Skin of body (tissue), 2 donors: Measurements from ENCODE around the gene SLC6A3. TPM values are rescaled to one million over a fixed set of nuclear protein-coding genes. Genes with fewer than 3 reads are reported as not detected.

Source experiments
- DNase-seq: peaks from one replicate; lab custom pipeline; 2025; lab: John Stamatoyannopoulos, UW
- total RNA-seq: library from RNA; depleted of rRNA; stranded (reverse); fragments of >200 nt; gene quantifications from one replicate; pipeline ENCODE4 v1.2.3, GENCODE V29; 2014

The SLC6A3 gene
- total RNA-seq, 1 donor from 2014 or later: not detected

GRCh38 chr5:1442222-1443145, 2.8 kb downstream of the SLC6A3 start:
- DNase-seq: no peak

- no peak for DNase-seq
Measured at GRCh38 chr5:1441166-1441865, 3.9 kb downstream of the SLC6A3 start.

- DNase-seq: no peak
Measured at GRCh38 chr5:1440098-1440493, 5.1 kb downstream of the SLC6A3 start.

- no peak for DNase-seq
Measured at GRCh38 chr5:1439388-1440097, 5.7 kb downstream of the SLC6A3 start.

- no peak for DNase-seq
Measured at GRCh38 chr5:1438871-1439270, 6.4 kb downstream of the SLC6A3 start.

GRCh38 chr5:1437876-1438559, 7.2 kb downstream of the SLC6A3 start:
- no peak for DNase-seq

- DNase-seq: no peak
Measured at GRCh38 chr5:1437226-1437829, 7.9 kb downstream of the SLC6A3 start.

- no peak for DNase-seq
Measured at GRCh38 chr5:1436681-1437080, 8.6 kb downstream of the SLC6A3 start.

- DNase-seq: no peak
Measured at GRCh38 chr5:1436036-1436435, 9.2 kb downstream of the SLC6A3 start.

- DNase-seq: no peak
Measured at GRCh38 chr5:1435369-1435768, 9.9 kb downstream of the SLC6A3 start.

GRCh38 chr5:1432296-1432695, 12.9 kb downstream of the SLC6A3 start:
- DNase-seq: no peak

GRCh38 chr5:1431896-1432295, 13.3 kb downstream of the SLC6A3 start:
- DNase-seq: no peak

- DNase-seq: no peak
Measured at GRCh38 chr5:1431021-1431811, 14.0 kb downstream of the SLC6A3 start.

- DNase-seq: no peak
Measured at GRCh38 chr5:1430121-1430795, 15.0 kb downstream of the SLC6A3 start.

- DNase-seq: no peak
Measured at GRCh38 chr5:1429496-1429895, 15.7 kb downstream of the SLC6A3 start.

- no peak for DNase-seq
Measured at GRCh38 chr5:1429066-1429465, 16.2 kb downstream of the SLC6A3 start.

GRCh38 chr5:1428107-1428506, 17.1 kb downstream of the SLC6A3 start:
- DNase-seq: no peak

GRCh38 chr5:1424716-1425115, 20.5 kb downstream of the SLC6A3 start:
- DNase-seq: no peak

GRCh38 chr5:1423901-1424603, 21.2 kb downstream of the SLC6A3 start:
- no peak for DNase-seq
